Measurements from ENCODE around the gene P2RY10. TPM values are rescaled to one million over a fixed set of nuclear protein-coding genes. Genes with fewer than 3 reads are reported as not detected.

P2RY10 gene
- total and polyA plus RNA-seq, 2 experiments from 2014 or later: not detected

Small RNA genes within 50 kb of the gene (microRNA-seq; reads per million reads assigned to microRNA genes)
- gene MIR4328: not detected

Other genes starting within 250 kb of the P2RY10 start
- gene LPAR4, start 197.7 kb upstream of the P2RY10 start, total RNA-seq (2014; rRNA removed; shearing (Covaris generic)): 14.2 and 14.9 TPM in 2 replicates
- gene LPAR4, start 197.7 kb upstream of the P2RY10 start, polyA plus RNA-seq (2016; fragmentation: Nextera tagmentation; extraction: Ambion mirVana): 13.0 and 14.1 TPM in 2 replicates
- not detected in 2 replicates for gene GPR174, start 199.3 kb downstream of the P2RY10 start, total RNA-seq (2014; rRNA removed; shearing (Covaris generic))
- not detected in 2 replicates for gene GPR174, start 199.3 kb downstream of the P2RY10 start, polyA plus RNA-seq (2016; fragmentation: Nextera tagmentation; extraction: Ambion mirVana)

All from GM23338 (cell line).